ENCODE data around the gene XYLT1.

The XYLT1 gene

GRCh38 chr16:17225541-17225940 lies 245.2 kb downstream of the XYLT1 start:
- H3K4me2 ChIP-seq (ENCODE audit: low read depth, low read length, poor library complexity, severe bottlenecking) = peak overlapping the region; percentile 40
- peak overlapping the region; percentile 12 for H3K4me3 ChIP-seq (ENCODE audit: low read length, poor library complexity, severe bottlenecking)
- TF ChIP-seq EZH2phosphoT487 (IDR thresholded peaks at IDR 0.05; ENCODE audit: borderline replicate concordance) (no peak), CTCF (conservative IDR thresholded peaks at IDR 0.05; ENCODE audit: low read length) (no peak)

GRCh38 chr16:17224879-17225281 lies 245.9 kb downstream of the XYLT1 start:
- H3K4me3 ChIP-seq (ENCODE audit: low read length, poor library complexity, severe bottlenecking) = peak overlapping the region; percentile 12
- H3K9me3 ChIP-seq (ENCODE audit: insufficient read depth, low read depth, low read length) = no peaks in the 10 kb centered on the region
- no peaks in the 10 kb centered on the region for H3F3A ChIP-seq (ENCODE audit: low read depth)
- H3K79me2 ChIP-seq (ENCODE audit: insufficient read depth, low read length) = peaks cover 95% of the 10 kb centered on the region
- H3K9ac ChIP-seq (ENCODE audit: low read depth, low read length, poor library complexity, severe bottlenecking) = peak overlapping the region; percentile 33
- TF ChIP-seq EZH2phosphoT487 (IDR thresholded peaks at IDR 0.05; ENCODE audit: borderline replicate concordance) = no peak
- TF ChIP-seq CTCF (conservative IDR thresholded peaks at IDR 0.05; ENCODE audit: low read length) = no peak
- H3K9me2 ChIP-seq (replicated peaks; ENCODE audit: low read depth, low read length) = no peaks in the 10 kb centered on the region
- H4K20me1 ChIP-seq (ENCODE audit: insufficient read depth, low read length, poor library complexity, severe bottlenecking) = peaks cover 31% of the 10 kb centered on the region
- H3K4me2 ChIP-seq (ENCODE audit: low read depth, low read length, poor library complexity, severe bottlenecking) = peak overlapping the region; percentile 40
- H3K4me1 ChIP-seq (ENCODE audit: insufficient read depth, low read length, poor library complexity, severe bottlenecking) = peaks cover 21% of the 10 kb centered on the region
- no peak overlapping the region for H2AFZ ChIP-seq (ENCODE audit: low read length)
- H3K36me3 ChIP-seq (ENCODE audit: insufficient read depth, low read length) = peaks cover 60% of the 10 kb centered on the region; the same call in 1 of the 2 replicates
- no peaks in the 10 kb centered on the region for H3K27me3 ChIP-seq (ENCODE audit: insufficient read depth, low read length, poor library complexity, severe bottlenecking)

More at GRCh38 chr16:17225541-17225940, 245.2 kb downstream of the XYLT1 start:
- Histone ChIP-seq H3K9me2 (replicated peaks; ENCODE audit: low read depth, low read length) (no peaks in the 10 kb centered on the region), H3K9me3 (ENCODE audit: insufficient read depth, low read depth, low read length) (no peaks in the 10 kb centered on the region), H3F3A (ENCODE audit: low read depth) (no peaks in the 10 kb centered on the region), H3K27me3 (ENCODE audit: insufficient read depth, low read length, poor library complexity, severe bottlenecking) (no peaks in the 10 kb centered on the region), H3K79me2 (ENCODE audit: insufficient read depth, low read length) (peaks cover 94% of the 10 kb centered on the region), H3K9ac (ENCODE audit: low read depth, low read length, poor library complexity, severe bottlenecking) (peak overlapping the region; percentile 33), H4K20me1 (ENCODE audit: insufficient read depth, low read length, poor library complexity, severe bottlenecking) (peaks cover 25% of the 10 kb centered on the region), H2AFZ (ENCODE audit: low read length) (no peak overlapping the region), H3K36me3 (ENCODE audit: insufficient read depth, low read length) (peaks cover 67% of the 10 kb centered on the region; the same call in 1 of the 2 replicates), H3K4me1 (ENCODE audit: insufficient read depth, low read length, poor library complexity, severe bottlenecking) (peaks cover 21% of the 10 kb centered on the region)

GRCh38 chr16:17224350-17224749 lies 246.4 kb downstream of the XYLT1 start:
- Histone ChIP-seq H3K27me3 (ENCODE audit: insufficient read depth, low read length, poor library complexity, severe bottlenecking) (no peaks in the 10 kb centered on the region), H3K9me3 (ENCODE audit: insufficient read depth, low read depth, low read length) (no peaks in the 10 kb centered on the region), H3F3A (ENCODE audit: low read depth) (no peaks in the 10 kb centered on the region), H3K9ac (ENCODE audit: low read depth, low read length, poor library complexity, severe bottlenecking) (no peak overlapping the region), H3K4me2 (ENCODE audit: low read depth, low read length, poor library complexity, severe bottlenecking) (no peak overlapping the region), H2AFZ (ENCODE audit: low read length) (no peak overlapping the region), H3K4me3 (ENCODE audit: low read length, poor library complexity, severe bottlenecking) (no peak overlapping the region), H3K36me3 (ENCODE audit: insufficient read depth, low read length) (peaks cover 57% of the 10 kb centered on the region; the same call in 1 of the 2 replicates), H3K9me2 (replicated peaks; ENCODE audit: low read depth, low read length) (no peaks in the 10 kb centered on the region), H3K79me2 (ENCODE audit: insufficient read depth, low read length) (peaks cover 95% of the 10 kb centered on the region), H4K20me1 (ENCODE audit: insufficient read depth, low read length, poor library complexity, severe bottlenecking) (peaks cover 36% of the 10 kb centered on the region), H3K4me1 (ENCODE audit: insufficient read depth, low read length, poor library complexity, severe bottlenecking) (peaks cover 21% of the 10 kb centered on the region)
- TF ChIP-seq CTCF (conservative IDR thresholded peaks at IDR 0.05; ENCODE audit: low read length) = no peak

Data from Loucy (cell line).